WTC11 (cell line): ENCODE data around the gene NEDD8. TPM values are rescaled to one million over a fixed set of nuclear protein-coding genes. Genes with fewer than 3 reads are reported as not detected.
A peak's percentile ranks its signal among the peaks of the same experiment; 100 is the strongest.
"Not testable (repeated sequence)": the region's sequence is repeated elsewhere in the genome, so short reads cannot be mapped to it uniquely, and the experiment has no call there.

Experiments
- ATAC-seq: fragments of 200-7000 bp; cut with Tn5 transposase; 2 replicates; pipeline ENCODE4 v1.10.0; 2021; ENCODE audit warnings: mild to moderate bottlenecking, moderate library complexity
- CTCF ChIA-PET: fragments of 300-600 bp; sonication (Branson Sonifier 250); formaldehyde crosslinking; loops from one replicate; lab custom pipeline; 2021; ENCODE audit warnings: antibody characterized with exemption; lab: Charles Lee
- POLR2A ChIA-PET: fragments of 350-600 bp; sonication (Branson Sonifier 250); formaldehyde crosslinking; loops from one replicate; lab custom pipeline; 2021; ENCODE audit warnings: antibody characterized with exemption; lab: Charles Lee
- DNase-seq: peaks from one replicate; pipeline ENCODE4 v3.0.0; 2021; ENCODE audit warnings: low spot score
- H3K27ac Mint-ChIP-seq: 2 replicates; pipeline ENCODE4 v1.8.0; 2021; ENCODE audit warnings: mixed read lengths
- H3K27me3 Mint-ChIP-seq: 2 replicates; pipeline ENCODE4 v1.8.0; 2021; ENCODE audit warnings: low read depth, mild to moderate bottlenecking, moderate library complexity, mixed read lengths
- H3K36me3 Mint-ChIP-seq: 2 replicates; pipeline ENCODE4 v1.8.0; 2021; ENCODE audit warnings: mixed read lengths
- H3K4me1 Mint-ChIP-seq: 2 replicates; pipeline ENCODE4 v1.8.0; 2022; ENCODE audit warnings: mixed read lengths
- H3K4me3 Mint-ChIP-seq: 2 replicates; pipeline ENCODE4 v1.8.0; 2021; ENCODE audit warnings: mild to moderate bottlenecking, moderate library complexity, mixed read lengths
- H3K9me3 Mint-ChIP-seq: 2 replicates; pipeline ENCODE4 v1.8.0; 2021; ENCODE audit warnings: mixed read lengths
- E2F1 ChIP-seq: sonication (generic); formaldehyde crosslinking; IDR thresholded peaks from 2 replicates; pipeline ENCODE4 v1.8.0; 2022; ENCODE audit warnings: mild to moderate bottlenecking, missing genetic modification reagents
- GABPB1 ChIP-seq: sonication (generic); formaldehyde crosslinking; IDR thresholded peaks from 2 replicates; pipeline ENCODE4 v1.8.1; 2023; ENCODE audit warnings: mild to moderate bottlenecking, missing genetic modification reagents
- GTF2I ChIP-seq: fragments of 250-450 bp; sonication (Bioruptor Pico); conservative IDR thresholded peaks from 2 replicates; pipeline ENCODE4 v1.4.0; 2021; ENCODE audit warnings: mild to moderate bottlenecking
- KAT7 ChIP-seq: sonication (generic); formaldehyde crosslinking; IDR thresholded peaks from 2 replicates; pipeline ENCODE4 v1.8.1; 2023; ENCODE audit warnings: missing genetic modification reagents, mild to moderate bottlenecking, borderline replicate concordance
- MLX ChIP-seq: sonication (generic); formaldehyde crosslinking; IDR thresholded peaks from 2 replicates; pipeline ENCODE4 v1.8.1; 2023; ENCODE audit warnings: mild to moderate bottlenecking, missing genetic modification reagents, moderate library complexity
- MXD4 ChIP-seq: fragments of 250-450 bp; sonication (Bioruptor Pico); IDR thresholded peaks from 2 replicates; pipeline ENCODE4 v1.8.0; 2021; ENCODE audit warnings: mild to moderate bottlenecking, moderate library complexity, borderline replicate concordance
- NR3C1 ChIP-seq: sonication (generic); formaldehyde crosslinking; conservative IDR thresholded peaks from 2 replicates; pipeline ENCODE4 v1.8.1; 2023; ENCODE audit warnings: low read depth, mild to moderate bottlenecking, missing genetic modification reagents
- PRRX2 ChIP-seq: fragments of 250-450 bp; sonication (Bioruptor Pico); IDR thresholded peaks from 2 replicates; pipeline ENCODE4 v1.8.0; 2021; ENCODE audit warnings: mild to moderate bottlenecking
- TEAD4 ChIP-seq: sonication (generic); formaldehyde crosslinking; IDR thresholded peaks from 2 replicates; pipeline ENCODE4 v1.8.0; 2022; ENCODE audit warnings: mild to moderate bottlenecking, missing genetic modification reagents
- USF1 ChIP-seq: sonication (generic); formaldehyde crosslinking; IDR thresholded peaks from 2 replicates; pipeline ENCODE4 v1.8.0; 2022; ENCODE audit warnings: mild to moderate bottlenecking, missing genetic modification reagents
- USF2 ChIP-seq: sonication (generic); formaldehyde crosslinking; IDR thresholded peaks from 2 replicates; pipeline ENCODE4 v1.8.1; 2023; ENCODE audit warnings: mild to moderate bottlenecking, missing genetic modification reagents, moderate library complexity
- ZBTB43 ChIP-seq: sonication (generic); formaldehyde crosslinking; IDR thresholded peaks from 2 replicates; pipeline ENCODE4 v1.8.1; 2023; ENCODE audit warnings: mild to moderate bottlenecking, missing genetic modification reagents
- total RNA-seq: library from RNA; stranded (reverse); gene quantifications from 3 replicates; pipeline ENCODE4 v1.2.3, GENCODE V29; 2021

NEDD8 gene
- total RNA-seq, 1 experiment from 2014 or later, result 233 TPM

- CTCF ChIA-PET, result interaction anchor here (1.9 kb wide), 1 partner anchor 104 kb away, joined by 7 read pairs; the partner anchor contains the start of gene CIDEB
- POLR2A ChIA-PET, result interaction anchor here (1.1 to 1.6 kb wide), 2 partner anchors 9 to 67 kb away, joined by 4 to 6 read pairs; partner anchors contain the start of genes CHMP4A and RABGGTA
- no peak overlapping the region for H3K4me3 Mint-ChIP-seq
These were observed 27.7 kb downstream of the NEDD8 start for GRCh38 chr14:24204163-24205146.

GRCh38 chr14:24203249-24203886, 28.8 kb downstream of the NEDD8 start:
- Mint-ChIP-seq H3K4me3 (peak overlapping the region; percentile 16; the same call in 1 of the 2 replicates), H3K27ac (peak overlapping the region; percentile 97), H3K9me3 (peaks cover 29% of the 10 kb centered on the region), H3K4me1 (peaks cover 20% of the 10 kb centered on the region), H3K36me3 (peaks cover 84% of the 10 kb centered on the region)
- ChIA-PET CTCF (interaction anchor here (0.6 to 1.9 kb wide), 3 partner anchors 10 to 105 kb away, joined by 3 to 7 read pairs (median 3); partner anchors contain the start of genes CHMP4A, CIDEB and IRF9), POLR2A (interaction anchor here (1.6 kb wide), 1 partner anchor 68 kb away, joined by 6 read pairs; the partner anchor contains the start of gene RABGGTA)
- H3K27me3 Mint-ChIP-seq, DNase-seq, ATAC-seq: not testable (repeated sequence)

More at GRCh38 chr14:24204163-24205146, 27.7 kb downstream of the NEDD8 start:
- H3K27me3 Mint-ChIP-seq, result no peaks in the 10 kb centered on the region
- H3K9me3 Mint-ChIP-seq, result peaks cover 21% of the 10 kb centered on the region
- DNase-seq (no peak), ATAC-seq (no peak)
- peaks cover 80% of the 10 kb centered on the region for H3K36me3 Mint-ChIP-seq
- no peak for TF ChIP-seq GABPB1 (CRISPR knock-in tag)
- no peak for TF ChIP-seq USF2 (CRISPR knock-in tag)
- TF ChIP-seq MXD4 (CRISPR knock-in tag), result no peak
- no peak for TF ChIP-seq MLX (CRISPR knock-in tag)
- no peak for TF ChIP-seq NR3C1 (CRISPR knock-in tag)
- no peak for TF ChIP-seq USF1 (CRISPR knock-in tag)
- peak overlapping the region; percentile 8; the same call in 1 of the 2 replicates for H3K27ac Mint-ChIP-seq
- H3K4me1 Mint-ChIP-seq, result peaks cover 11% of the 10 kb centered on the region

GRCh38 chr14:24202538-24202937, 29.6 kb downstream of the NEDD8 start:
- not testable (repeated sequence) for ATAC-seq, H3K27me3 Mint-ChIP-seq, DNase-seq
- H3K4me1 Mint-ChIP-seq, result peaks cover 20% of the 10 kb centered on the region
- TF ChIP-seq USF2 (CRISPR knock-in tag), result 0 out of 2 replicates have a peak, but pooled peaks have one; percentile 13
- peaks cover 77% of the 10 kb centered on the region for H3K36me3 Mint-ChIP-seq
- peak overlapping the region; percentile 16 for H3K4me3 Mint-ChIP-seq
- CTCF ChIA-PET, result interaction anchor here (0.6 to 1.9 kb wide), 2 partner anchors 11 to 105 kb away, joined by 3 to 7 read pairs; partner anchors contain the start of genes CHMP4A and CIDEB
- H3K9me3 Mint-ChIP-seq, result peaks cover 29% of the 10 kb centered on the region
- POLR2A ChIA-PET, result interaction anchor here (1.6 kb wide), 1 partner anchor 69 kb away, joined by 6 read pairs; the partner anchor contains the start of gene RABGGTA
- peak overlapping the region; percentile 97 for H3K27ac Mint-ChIP-seq

- POLR2A ChIA-PET, result interaction anchor here (0.7 kb wide), 1 partner anchor 77 kb away, joined by 7 read pairs; no protein-coding TSS in a partner anchor
- peak overlapping the region; percentile 93 for H3K27ac Mint-ChIP-seq
- no peak for DNase-seq
- TF ChIP-seq KAT7 (CRISPR knock-in tag) (no peak), USF2 (CRISPR knock-in tag) (0 out of 2 replicates have a peak, but pooled peaks have one; percentile 13), TEAD4 (no peak), PRRX2 (no peak), GTF2I (CRISPR knock-in tag) (no peak), E2F1 (CRISPR knock-in tag) (no peak), ZBTB43 (CRISPR knock-in tag) (no peak)
- TF ChIP-seq, all 79 proteins: peak for 1
- H3K27me3 Mint-ChIP-seq, result no peaks in the 10 kb centered on the region
- peaks cover 34% of the 10 kb centered on the region for H3K4me1 Mint-ChIP-seq
- H3K36me3 Mint-ChIP-seq, result peaks cover 49% of the 10 kb centered on the region
- peak overlapping the region; percentile 6; the same call in 1 of the 2 replicates for H3K4me3 Mint-ChIP-seq
- peaks cover 29% of the 10 kb centered on the region for H3K9me3 Mint-ChIP-seq
- CTCF ChIA-PET, result no interaction called here
- no peak for ATAC-seq
These were observed 33.2 kb downstream of the NEDD8 start for GRCh38 chr14:24198814-24199524.
